SK-N-SH (cell line): ENCODE measurements around the gene CNTNAP2. TPM values are rescaled to one million over a fixed set of nuclear protein-coding genes. Genes with fewer than 3 reads are reported as not detected.

Source experiments
- CTCF ChIA-PET: fragments of 300-600, 350-600 bp; formaldehyde crosslinking; extraction: SDS; loops from one replicate; lab custom pipeline; 2021; lab: Yijun Ruan, JAX
- POLR2A ChIA-PET: fragments of 350-600 bp; sonication (Branson Sonifier 250); formaldehyde crosslinking; extraction: SDS; loops from one replicate; lab custom pipeline; 2020; ENCODE audit warnings: antibody characterized with exemption, inconsistent platforms; lab: Yijun Ruan, JAX
- DNase-seq: peaks from one replicate; pipeline ENCODE4 v3.0.0; 2012
- H2AFZ ChIP-seq: fragments of 200-600 bp; sonication (generic); 2 replicates; pipeline ENCODE4 v1.8.1; 2016; ENCODE audit warnings: antibody characterized with exemption, mild to moderate bottlenecking, low read depth
- H3F3A ChIP-seq: fragments of 200-600 bp; sonication (generic); replicated peaks from 2 replicates; pipeline ENCODE3; 2016; ENCODE audit warnings: antibody characterized with exemption, mild to moderate bottlenecking; ENCODE audit not compliant: insufficient read depth
- H3K27ac ChIP-seq, 2 experiments: fragments of 200-500 bp in 1 of 2; fragments of 200-600 bp in 1 of 2; sonication (Bioruptor generic) in 1 of 2; sonication (generic), shearing (Covaris generic) in 1 of 2; 2 replicates each; pipeline versions ENCODE4 v1.5.1 to v1.6.1; 2014 to 2016; ENCODE audit warnings: low read depth in 2 of 2, inconsistent platforms in 1 of 2, low read length in 1 of 2, mild to moderate bottlenecking in 1 of 2, mixed read lengths in 1 of 2
- H3K27me3 ChIP-seq: fragments of 200-600 bp; sonication (generic), shearing (Covaris generic); 2 replicates; pipeline ENCODE4 v1.6.1; 2016; ENCODE audit warnings: mixed run types; ENCODE audit not compliant: insufficient read depth
- H3K36me3 ChIP-seq, 2 experiments: fragments of 200-500 bp in 1 of 2; fragments of 200-600 bp in 1 of 2; sonication (Bioruptor generic) in 1 of 2; sonication (generic) in 1 of 2; replicated peaks in 1 of 2; 2 replicates each; pipeline versions ENCODE3 to v1.5.1; 2014 to 2016; ENCODE audit warnings: low read length in 1 of 2, mild to moderate bottlenecking in 1 of 2; ENCODE audit not compliant: insufficient read depth in 2 of 2, control insufficient read depth in 1 of 2
- H3K4me1 ChIP-seq, 2 experiments: fragments of 200-500 bp in 1 of 2; fragments of 200-600 bp in 1 of 2; sonication (Bioruptor generic) in 1 of 2; sonication (generic), shearing (Covaris generic) in 1 of 2; 2 replicates each; pipeline versions ENCODE4 v1.5.1 to v1.6.1; 2014 to 2016; ENCODE audit warnings: low read depth in 1 of 2, low read length in 1 of 2, mixed run types in 1 of 2; ENCODE audit not compliant: insufficient read depth in 2 of 2, control insufficient read depth in 1 of 2
- H3K4me2 ChIP-seq: fragments of 200-600 bp; sonication (generic), shearing (Covaris generic); 2 replicates; pipeline ENCODE4 v1.6.1; 2017; ENCODE audit warnings: mixed run types
- H3K4me3 ChIP-seq, 2 experiments: fragments of 200-500 bp in 1 of 2; fragments of 200-600 bp in 1 of 2; sonication (Bioruptor generic) in 1 of 2; sonication (generic), shearing (Covaris generic) in 1 of 2; 2 replicates each; pipeline versions ENCODE4 v1.5.1 to v1.8.1; 2014 to 2016; ENCODE audit warnings: low read depth in 2 of 2, inconsistent platforms in 1 of 2, low read length in 1 of 2, mild to moderate bottlenecking in 1 of 2, mixed read lengths in 1 of 2, moderate library complexity in 1 of 2
- H3K79me2 ChIP-seq: fragments of 200-600 bp; sonication (generic); 2 replicates; pipeline ENCODE4 v1.8.1; 2017; ENCODE audit warnings: mild to moderate bottlenecking; ENCODE audit not compliant: insufficient read depth
- H3K9ac ChIP-seq: fragments of 200-600 bp; sonication (generic); 2 replicates; pipeline ENCODE4 v1.6.1; 2017; ENCODE audit warnings: mixed run types
- H3K9me2 ChIP-seq: fragments of 200-600 bp; sonication (generic); 2 replicates; pipeline ENCODE4 v1.6.1; 2017; ENCODE audit warnings: mixed run types
- H3K9me3 ChIP-seq: fragments of 200-600 bp; sonication (generic); 2 replicates; pipeline ENCODE4 v1.6.1; 2017; ENCODE audit warnings: mixed run types, mild to moderate bottlenecking, moderate library complexity
- H4K20me1 ChIP-seq: fragments of 200-600 bp; sonication (generic); 2 replicates; pipeline ENCODE4 v1.6.1; 2017; ENCODE audit warnings: mild to moderate bottlenecking, mixed run types; ENCODE audit not compliant: insufficient read depth
- CTCF ChIP-seq: fragments of 200-600 bp; sonication (generic); IDR thresholded peaks from 2 replicates; pipeline ENCODE4 v1.6.1; 2017; ENCODE audit warnings: antibody characterized with exemption, mild to moderate bottlenecking, moderate library complexity
- ELF1 ChIP-seq: IDR thresholded peaks from 2 replicates; pipeline ENCODE4 v1.4.0; 2012
- EP300 ChIP-seq, 2 experiments: IDR thresholded peaks; 2 replicates each; pipeline versions ENCODE4 v1.4.0 to v1.6.1; 2012; ENCODE audit warnings: borderline replicate concordance in 1 of 2, low read depth in 1 of 2, low read length in 1 of 2
- EZH2phosphoT487 ChIP-seq: fragments of 200-600 bp; sonication (generic); IDR thresholded peaks from 2 replicates; pipeline ENCODE4 v1.6.1; 2017; ENCODE audit warnings: low read depth, mixed run types, mild to moderate bottlenecking, antibody characterized with exemption, moderate library complexity, borderline replicate concordance
- FOSL2 ChIP-seq: IDR thresholded peaks from 2 replicates; pipeline ENCODE4 v1.4.0; 2012; ENCODE audit warnings: low read depth, mild to moderate bottlenecking, moderate library complexity, borderline replicate concordance
- GABPA ChIP-seq: IDR thresholded peaks from 2 replicates; pipeline ENCODE4 v1.4.0; 2012; ENCODE audit warnings: low read depth, mild to moderate bottlenecking
- IRF3 ChIP-seq: fragments of 150-350 bp; IDR thresholded peaks from 2 replicates; pipeline ENCODE4 v1.6.1; 2016; ENCODE audit warnings: mild to moderate bottlenecking, low read depth, low read length
- JUND ChIP-seq: IDR thresholded peaks from 2 replicates; pipeline ENCODE4 v1.4.0; 2012
- MXI1 ChIP-seq: IDR thresholded peaks from 2 replicates; pipeline ENCODE4 v1.6.1; 2012; ENCODE audit warnings: mild to moderate bottlenecking, low read depth, low read length, improper control_type of control experiment
- NFIC ChIP-seq: IDR thresholded peaks from 2 replicates; pipeline ENCODE4 v1.4.0; 2012; ENCODE audit warnings: borderline replicate concordance
- NRF1 ChIP-seq: IDR thresholded peaks from 2 replicates; pipeline ENCODE4 v1.6.1; 2012; ENCODE audit warnings: low read depth, mild to moderate bottlenecking, low read length
- POLR2AphosphoS5 ChIP-seq: IDR thresholded peaks from 2 replicates; pipeline ENCODE4 v1.6.1; 2012; ENCODE audit warnings: low read depth, low read length
- RCOR1 ChIP-seq: fragments of 150-350 bp; IDR thresholded peaks from 2 replicates; pipeline ENCODE4 v1.6.1; 2017; ENCODE audit warnings: antibody characterized with exemption, low read length
- REST ChIP-seq: IDR thresholded peaks from 2 replicates; pipeline ENCODE4 v1.6.1; 2012; ENCODE audit warnings: mild to moderate bottlenecking, low read depth, low read length, moderate library complexity
- SIN3A ChIP-seq: IDR thresholded peaks from 2 replicates; pipeline ENCODE4 v1.6.1; 2012; ENCODE audit warnings: low read depth, mild to moderate bottlenecking, low read length, moderate library complexity, borderline replicate concordance
- TCF12 ChIP-seq: IDR thresholded peaks from 2 replicates; pipeline ENCODE4 v1.4.0; 2012
- TEAD4 ChIP-seq: IDR thresholded peaks from 2 replicates; pipeline ENCODE4 v1.4.0; 2012; ENCODE audit warnings: mild to moderate bottlenecking, borderline replicate concordance; ENCODE audit not compliant: insufficient read depth
- YY1 ChIP-seq: IDR thresholded peaks from 2 replicates; pipeline ENCODE4 v1.4.0; 2012; ENCODE audit warnings: low read depth, mild to moderate bottlenecking
- ZBTB33 ChIP-seq: IDR thresholded peaks from 2 replicates; pipeline ENCODE4 v1.4.0; 2012; ENCODE audit warnings: low read depth, borderline replicate concordance
- WGBS: methylation state at CpG from one replicate; pipeline ENCODE4 v1.1.6; 2017; ENCODE audit warnings: low lambda C conversion rate; 5-methylcytosine and 5-hydroxymethylcytosine counted together
- polyA plus RNA-seq, 3 experiments: library from polyadenylated mRNA; depleted of rRNA; stranded (reverse); fragments of >200 nt; gene quantifications; 2 replicates each; pipeline ENCODE4 v1.2.3, GENCODE V29; 2012

Gene CNTNAP2
- polyA plus RNA-seq, 1 of the 3 experiments (the other 2 are of a cell fraction): 3.4 TPM

GRCh38 chr7:146449625-146450024 is 333.0 kb downstream of the CNTNAP2 start:
- TF ChIP-seq POLR2AphosphoS5 (no peak), REST (no peak), ZBTB33 (no peak), IRF3 (no peak), RCOR1 (no peak), EP300 (IDR thresholded peaks at IDR 0.05; ENCODE audit: borderline replicate concordance in 1 of 2, low read depth in 1 of 2, low read length in 1 of 2) (no peak), EZH2phosphoT487 (no peak), NFIC (no peak), SIN3A (no peak), NRF1 (no peak), ELF1 (no peak), FOSL2 (no peak), CTCF (no peak), MXI1 (no peak), GABPA (no peak), TCF12 (no peak), YY1 (no peak), JUND (no peak), TEAD4 (no peak)
- DNase-seq: no peak
- Histone ChIP-seq H3K4me2 (no peak overlapping the region), H4K20me1 (no peaks in the 10 kb centered on the region), H3K27me3 (no peaks in the 10 kb centered on the region), H3K4me1 (no peaks in the 10 kb centered on the region; a peak in 1 of 4 replicates), H3K27ac (no peak overlapping the region), H3K9ac (no peak overlapping the region), H2AFZ (no peak overlapping the region), H3K36me3 (no peaks in the 10 kb centered on the region), H3K9me3 (no peaks in the 10 kb centered on the region), H3K9me2 (no peaks in the 10 kb centered on the region), H3F3A (no peaks in the 10 kb centered on the region), H3K4me3 (no peak overlapping the region), H3K79me2 (no peaks in the 10 kb centered on the region)
- WGBS: 35% methylated on average over 4 of the region's 4 CpGs
- POLR2A ChIA-PET: no interaction called here
- CTCF ChIA-PET: no interaction called here
